ENCODE measurements around the gene NEK2.
"Not testable (repeated sequence)": the region's sequence is repeated elsewhere in the genome, so short reads cannot be mapped to it uniquely, and the experiment has no call there.

NEK2 gene

DNA sequence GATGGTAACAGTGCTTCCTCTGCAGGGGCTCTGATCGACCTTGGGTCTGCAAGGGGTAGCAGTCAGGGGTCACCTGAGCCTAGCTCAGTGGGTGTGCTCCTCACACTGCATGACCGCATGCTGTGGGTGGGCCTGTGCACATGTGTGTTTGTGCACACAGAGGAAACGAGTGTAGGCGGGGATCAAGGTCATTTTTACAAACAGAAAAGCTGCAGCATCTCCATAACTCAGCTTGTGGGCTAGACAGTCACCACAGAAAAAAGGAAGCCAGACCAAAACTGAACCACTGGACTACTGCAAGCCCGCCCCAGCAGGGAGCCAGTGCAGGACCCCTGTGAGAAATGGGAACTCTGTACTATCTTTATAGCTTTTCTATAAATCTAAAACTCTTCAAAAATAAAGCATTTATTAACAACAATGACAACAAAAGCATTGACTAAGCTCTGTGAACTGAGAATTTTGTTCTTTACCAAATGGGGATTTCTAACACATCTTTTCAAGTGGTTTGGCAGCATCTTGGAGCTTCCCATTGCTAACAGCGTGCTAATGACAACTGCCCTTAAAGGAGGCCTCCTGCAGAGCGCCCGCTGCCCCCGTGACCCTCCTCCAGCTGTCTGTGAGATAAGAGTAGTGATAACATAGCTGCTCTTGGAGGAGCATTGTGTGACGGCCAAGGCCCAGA, 19.9 kb upstream of the NEK2 start:
- no peak for DNase-seq (ENCODE audit: low read depth in 1 of 2, low spot score in 1 of 2)

DNA sequence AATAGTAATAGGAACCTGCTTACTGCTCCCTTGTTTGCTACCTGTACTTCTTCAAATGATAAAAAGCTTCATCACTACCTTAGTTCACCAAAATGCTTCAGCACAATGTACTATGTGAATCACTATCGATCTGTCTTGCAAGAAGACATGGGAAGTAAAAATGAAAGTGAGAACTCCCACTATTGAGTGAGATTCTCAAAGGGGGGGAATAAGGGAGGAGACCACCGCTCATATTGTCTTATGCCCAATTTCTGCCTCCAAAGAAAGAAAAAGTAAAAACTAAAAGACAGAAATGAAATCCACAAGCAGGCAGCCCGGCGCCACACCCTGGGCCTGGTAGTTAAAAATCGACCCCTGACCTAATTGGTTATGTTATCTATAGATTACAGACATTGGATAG, 18.5 kb upstream of the NEK2 start:
- DNase-seq (ENCODE audit: low read depth in 1 of 2, low spot score in 1 of 2), result not testable (repeated sequence)

DNA sequence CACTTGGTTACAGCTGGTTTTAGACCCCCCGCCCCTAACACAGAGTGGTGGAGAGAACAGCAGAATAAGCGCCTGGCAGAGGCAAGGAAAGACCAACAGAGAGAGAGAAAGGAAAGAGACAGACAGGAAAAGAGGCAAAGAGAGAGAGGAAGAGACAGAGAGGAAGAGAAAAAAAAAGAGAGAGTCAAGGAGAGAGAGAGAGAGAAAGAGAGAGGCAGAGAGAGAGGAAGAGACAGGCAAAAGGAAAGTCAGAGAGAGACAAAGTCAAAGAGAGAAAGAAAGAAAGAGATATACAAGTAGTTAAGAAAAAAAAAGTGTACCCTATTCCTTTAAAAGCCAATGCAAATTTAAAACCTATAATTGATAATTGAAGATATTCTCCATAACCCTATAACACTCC, 13.0 kb upstream of the NEK2 start:
- DNase-seq (ENCODE audit: low read depth in 1 of 2, low spot score in 1 of 2), result no peak

DNA sequence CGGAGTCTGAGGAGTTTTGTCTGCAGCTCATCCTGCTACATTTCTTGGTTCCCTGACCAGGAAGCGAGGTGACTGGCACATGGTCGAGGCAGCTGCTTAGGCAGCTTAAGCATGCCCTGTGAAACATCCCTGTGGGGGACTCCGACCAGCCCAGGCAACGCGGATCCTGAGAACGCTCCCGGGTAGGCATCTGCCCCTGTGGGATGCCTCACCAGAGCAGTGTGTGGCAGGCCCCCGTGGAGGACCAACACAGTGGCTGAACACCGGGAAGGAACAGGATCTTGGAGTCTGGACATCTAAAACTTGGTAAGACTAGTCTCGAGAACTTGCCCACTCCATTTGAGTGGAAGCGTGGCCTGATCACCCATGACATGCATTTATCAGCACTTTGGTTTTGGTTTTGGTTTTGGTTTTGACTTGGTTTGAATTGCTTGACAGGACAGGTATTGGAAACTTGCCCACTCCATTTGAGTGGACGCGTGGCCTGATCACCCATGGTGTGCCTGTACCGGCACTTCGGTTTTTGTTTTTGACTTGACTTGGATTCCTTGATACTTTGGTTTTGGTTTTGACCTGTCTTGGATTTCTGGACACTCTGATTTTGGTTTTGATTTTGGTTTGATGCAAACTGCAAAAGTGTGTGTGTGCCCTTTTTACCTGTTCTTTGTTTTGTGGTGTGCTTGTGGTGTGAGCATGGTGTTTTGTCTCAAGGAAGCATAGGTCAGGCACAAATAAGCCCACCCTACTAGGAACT, 12.2 kb upstream of the NEK2 start:
- DNase-seq (ENCODE audit: low read depth in 1 of 2, low spot score in 1 of 2), result no peak

DNA sequence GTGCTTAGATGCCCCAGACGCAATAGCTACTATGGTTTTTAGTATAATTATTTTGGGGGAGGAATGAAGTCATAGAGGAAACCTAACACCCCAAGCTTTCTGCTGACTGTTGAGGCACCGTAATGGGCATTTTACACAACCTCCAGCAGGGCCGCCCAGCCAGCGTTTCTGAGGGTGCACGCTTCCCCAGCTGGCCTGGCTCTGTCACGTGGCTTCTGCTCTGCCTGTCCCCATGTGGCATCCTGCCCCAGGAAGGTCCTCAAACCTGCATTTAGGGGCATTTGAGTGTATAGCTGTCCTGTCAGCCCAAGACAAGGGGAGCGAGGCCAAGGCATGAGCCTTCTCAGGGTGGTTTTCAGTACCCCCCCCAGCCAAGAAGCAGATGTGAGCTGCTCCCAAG, 10.4 kb upstream of the NEK2 start:
- no peak for DNase-seq (ENCODE audit: low read depth in 1 of 2, low spot score in 1 of 2)

DNA sequence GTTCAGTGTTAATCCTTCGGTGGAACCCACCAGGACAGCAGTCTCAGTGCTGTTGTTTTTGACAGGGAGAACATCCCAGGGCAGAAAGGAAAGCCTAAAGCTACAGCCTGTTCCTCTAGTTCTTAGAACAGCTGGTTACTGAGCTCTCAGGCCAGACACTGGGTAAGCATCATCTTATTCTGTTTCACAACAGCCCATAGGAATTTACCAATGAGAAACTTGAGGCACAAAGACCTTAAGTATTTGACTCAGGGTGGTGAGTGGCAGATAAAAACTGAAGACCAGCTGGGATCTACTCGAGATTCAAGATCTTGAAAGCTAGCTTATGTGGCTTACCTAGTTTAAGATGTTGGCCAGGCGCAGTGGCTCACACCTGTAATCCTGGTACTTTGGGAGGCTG, 9.4 kb upstream of the NEK2 start:
- DNase-seq (ENCODE audit: low read depth in 1 of 2, low spot score in 1 of 2), result no peak

DNA sequence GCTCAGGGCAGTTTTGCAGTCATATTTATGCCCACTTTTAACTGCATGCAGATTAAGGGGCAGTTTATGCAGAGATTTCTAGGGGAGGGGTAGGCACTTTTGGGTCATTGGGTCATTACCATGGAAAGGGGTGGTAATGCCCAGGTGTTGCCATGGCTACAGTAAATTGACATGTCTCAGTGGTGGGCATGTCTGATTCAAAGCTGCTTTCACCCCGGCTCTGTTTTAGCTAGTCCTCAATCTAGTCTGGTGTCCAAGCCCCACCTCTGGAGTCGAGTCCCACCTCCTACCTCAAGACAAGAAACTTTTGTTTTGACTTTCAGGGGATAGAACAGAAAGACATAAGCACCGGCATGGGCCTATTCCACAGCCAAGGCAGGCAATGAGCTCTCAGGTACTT, 8.9 kb upstream of the NEK2 start:
- no peak for DNase-seq (ENCODE audit: low read depth in 1 of 2, low spot score in 1 of 2)

DNA sequence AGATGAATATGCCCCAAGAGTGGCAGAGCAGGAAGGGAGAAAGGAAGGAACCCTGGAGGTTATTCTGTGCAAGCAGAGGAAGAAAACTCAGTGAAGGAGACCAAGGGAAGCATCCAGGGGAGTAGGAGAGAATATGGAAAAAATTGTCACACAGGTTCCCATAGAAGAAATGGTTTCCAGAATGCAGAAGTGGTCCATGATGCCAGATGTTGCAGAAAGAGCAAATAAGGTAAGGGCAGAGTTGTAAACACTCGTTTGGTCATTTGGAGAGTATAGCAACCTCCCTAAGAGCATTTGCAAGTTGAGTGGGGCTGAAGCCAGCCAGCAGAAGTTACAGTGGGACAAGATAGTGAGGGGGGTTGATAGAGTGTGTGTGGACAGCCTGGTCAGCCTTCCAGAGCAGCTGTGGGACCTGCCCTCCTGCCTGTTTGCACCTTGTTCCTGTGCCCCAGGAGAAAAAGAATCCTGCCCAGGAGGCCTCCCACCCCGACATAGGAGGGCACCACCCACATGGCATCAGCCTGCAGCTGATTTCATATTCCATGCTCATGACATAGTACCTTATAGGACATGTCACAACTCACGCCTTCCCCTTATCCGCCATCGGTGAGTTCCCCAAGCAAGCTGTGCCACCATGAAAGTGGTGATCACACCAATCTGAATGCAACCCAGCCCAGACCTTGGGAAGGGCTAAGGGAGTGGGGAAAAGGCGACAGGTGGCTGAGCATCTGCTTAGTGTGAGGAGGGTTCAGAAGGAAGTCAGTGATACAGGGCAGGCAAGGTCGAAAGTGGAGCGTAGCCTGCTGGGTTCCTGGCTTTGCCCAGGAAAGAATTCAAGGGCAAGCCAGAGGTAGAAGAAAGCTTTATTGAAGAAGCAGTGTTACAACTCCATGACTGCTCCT, 8.2 kb upstream of the NEK2 start:
- no peak for DNase-seq (ENCODE audit: low read depth in 1 of 2, low spot score in 1 of 2)

DNA sequence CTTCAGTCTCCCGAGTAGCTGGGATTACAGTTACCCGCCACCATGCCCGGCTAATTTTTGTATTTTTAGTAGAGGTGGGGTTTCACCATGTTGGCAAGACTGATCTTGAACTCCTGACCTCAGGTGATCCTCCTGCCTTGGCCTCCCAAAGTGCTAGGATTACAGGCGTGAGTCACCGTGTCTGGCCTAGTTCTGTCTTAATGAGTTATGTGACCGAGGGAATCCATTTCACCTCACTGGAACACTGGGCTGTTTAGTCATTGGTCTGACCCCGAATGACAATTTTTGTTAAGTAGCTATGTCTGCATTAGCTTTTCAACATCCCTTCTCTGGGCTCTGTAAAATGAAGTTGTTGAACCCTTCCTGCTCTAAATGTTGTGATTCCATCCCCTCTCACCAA, 6.8 kb upstream of the NEK2 start:
- not testable (repeated sequence) for DNase-seq (ENCODE audit: low read depth in 1 of 2, low spot score in 1 of 2)

DNA sequence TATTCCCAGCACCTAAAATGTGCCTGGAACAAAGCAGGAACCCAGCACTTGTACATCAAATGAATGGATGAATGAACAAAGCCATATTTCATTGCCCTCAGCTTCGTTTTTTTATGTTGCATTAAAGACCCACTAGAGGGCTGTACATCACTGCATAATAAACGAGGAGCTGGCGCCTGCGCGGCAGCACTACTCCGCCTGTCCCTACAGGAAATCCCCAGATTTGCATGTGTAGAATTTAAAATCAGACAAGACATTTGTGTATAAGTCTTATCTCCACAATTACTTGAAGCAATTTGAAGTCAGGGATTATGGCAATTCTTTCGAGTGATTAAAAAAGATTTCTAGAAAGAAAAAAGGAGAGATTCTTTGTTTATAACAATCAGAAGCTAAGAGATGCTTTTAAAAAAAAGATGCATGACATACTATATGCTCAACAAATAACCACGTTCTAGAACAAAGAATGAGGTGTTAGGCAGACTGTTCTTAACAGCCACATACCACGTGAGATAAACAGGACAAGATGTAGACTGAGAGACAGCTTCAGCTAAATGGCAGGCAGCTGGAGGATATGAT, 5.4 kb upstream of the NEK2 start:
- DNase-seq (ENCODE audit: low read depth in 1 of 2, low spot score in 1 of 2), result peak; percentile 48 to 53

DNA sequence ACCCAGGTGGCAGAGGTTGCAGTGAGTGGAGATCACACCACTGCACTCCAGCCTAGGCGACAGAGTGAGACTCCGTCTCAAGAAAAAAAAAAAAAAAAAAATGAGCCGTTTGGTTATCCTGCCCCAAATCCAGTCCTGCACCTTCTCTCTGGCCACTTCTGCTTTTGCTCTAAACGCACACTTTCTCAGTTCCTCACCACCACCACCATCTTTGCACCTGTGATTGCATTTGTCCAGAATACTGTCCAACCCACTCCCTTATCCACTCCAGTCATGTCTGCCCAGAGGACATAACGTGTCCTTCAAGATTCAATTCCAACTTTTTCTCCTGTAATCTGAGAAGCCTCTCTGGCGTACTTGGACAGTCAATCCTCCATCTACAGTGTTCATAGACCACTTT, 2.2 kb upstream of the NEK2 start:
- no peak for DNase-seq (ENCODE audit: low read depth in 1 of 2, low spot score in 1 of 2)

DNA sequence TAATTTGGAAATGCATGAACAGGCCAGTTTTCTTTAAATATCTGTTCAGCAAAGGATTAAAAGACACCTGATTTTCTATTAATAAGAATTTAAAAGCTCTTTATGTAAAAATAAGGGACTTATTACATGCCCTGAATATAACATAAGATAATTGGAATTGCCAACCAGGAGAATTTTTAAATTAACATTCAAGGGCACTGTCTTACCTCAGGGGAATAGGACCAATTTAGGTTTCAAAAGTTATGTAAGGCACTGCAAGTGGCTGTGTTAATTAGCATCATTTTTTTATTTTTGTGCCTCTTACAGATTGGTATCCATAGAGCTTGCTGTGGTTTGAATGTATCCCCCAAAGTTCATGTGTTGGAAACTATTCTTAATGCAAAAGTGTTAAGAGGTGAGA, 1.3 kb upstream of the NEK2 start:
- DNase-seq (ENCODE audit: low read depth in 1 of 2, low spot score in 1 of 2), result no peak

DNA sequence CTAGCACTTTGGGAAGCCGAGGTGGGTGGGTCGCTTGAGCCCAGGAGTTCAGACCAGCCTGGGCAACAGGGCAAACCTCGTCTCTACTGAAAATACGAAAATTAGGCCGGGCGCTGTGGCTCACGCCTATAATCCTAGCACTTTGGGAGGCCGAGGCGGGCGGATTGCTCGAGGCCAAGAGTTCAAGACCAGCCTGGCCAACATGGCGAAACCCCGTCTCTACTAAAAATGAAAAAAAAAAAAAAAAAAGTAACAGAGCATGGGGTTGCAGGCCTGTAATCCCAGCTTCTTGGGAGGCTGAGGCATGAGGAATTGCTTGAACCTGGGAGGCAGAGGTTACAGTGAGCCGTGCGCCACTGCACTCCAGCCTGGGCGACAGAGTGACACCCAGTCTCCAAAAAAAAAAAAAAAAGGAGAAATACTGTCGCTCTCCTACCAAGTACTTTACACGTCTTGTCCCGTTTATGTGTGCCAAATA, 724 bp upstream of the NEK2 start:
- no peak for DNase-seq (ENCODE audit: low read depth in 1 of 2, low spot score in 1 of 2)

DNA sequence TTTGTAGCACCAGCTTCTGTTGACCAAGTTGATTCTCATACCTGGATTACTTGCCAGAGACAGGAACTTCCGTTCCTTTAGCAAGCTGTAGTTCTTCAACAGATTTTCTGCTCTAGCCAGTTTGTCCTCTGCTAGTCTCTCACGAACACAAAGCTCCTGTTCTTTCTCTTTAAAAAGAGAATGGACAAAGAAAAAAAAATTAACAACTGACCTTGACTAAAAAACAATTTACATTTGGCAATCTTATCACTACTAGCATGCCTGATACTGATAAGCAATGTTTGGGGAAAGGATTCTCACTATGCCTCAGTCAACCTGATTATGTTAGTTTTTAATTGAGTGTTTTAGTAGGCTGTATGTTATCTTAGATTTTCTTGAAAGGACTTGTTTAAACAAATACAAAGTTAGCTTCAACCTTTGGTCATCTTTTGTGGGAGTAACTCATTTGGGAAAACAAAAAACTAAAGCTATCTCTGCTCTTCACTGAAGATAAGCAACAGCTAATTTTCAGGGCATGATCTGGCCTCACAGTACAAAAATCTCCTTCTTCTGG, 8.3 kb downstream of the NEK2 start:
- DNase-seq (ENCODE audit: low read depth in 1 of 2, low spot score in 1 of 2), result no peak

DNA sequence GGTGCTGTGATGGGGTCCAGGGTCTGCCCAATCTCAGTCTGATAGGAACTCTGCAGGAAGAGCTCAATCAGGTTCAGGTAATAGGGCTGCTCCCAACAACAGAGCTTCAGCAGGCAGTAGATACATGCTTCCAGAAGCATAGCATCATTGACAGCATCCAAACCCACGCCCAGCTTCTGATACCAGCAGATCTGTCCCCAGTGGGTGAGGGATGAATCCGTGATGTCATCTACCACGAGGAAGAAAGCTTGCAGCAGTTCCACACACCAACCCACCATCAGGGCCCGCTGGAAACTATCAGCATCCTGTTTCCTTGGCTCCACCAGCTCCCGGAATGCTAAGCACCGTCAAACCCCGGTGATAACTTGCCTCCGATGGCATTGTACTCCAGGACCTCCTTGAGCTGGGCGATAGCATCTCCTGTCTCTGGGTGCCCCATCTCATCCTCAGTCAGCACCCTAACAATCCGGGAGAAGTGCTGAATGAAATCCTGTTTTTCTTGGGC, 14.7 kb downstream of the NEK2 start:
- no peak for DNase-seq (ENCODE audit: low read depth in 1 of 2, low spot score in 1 of 2)

DNA sequence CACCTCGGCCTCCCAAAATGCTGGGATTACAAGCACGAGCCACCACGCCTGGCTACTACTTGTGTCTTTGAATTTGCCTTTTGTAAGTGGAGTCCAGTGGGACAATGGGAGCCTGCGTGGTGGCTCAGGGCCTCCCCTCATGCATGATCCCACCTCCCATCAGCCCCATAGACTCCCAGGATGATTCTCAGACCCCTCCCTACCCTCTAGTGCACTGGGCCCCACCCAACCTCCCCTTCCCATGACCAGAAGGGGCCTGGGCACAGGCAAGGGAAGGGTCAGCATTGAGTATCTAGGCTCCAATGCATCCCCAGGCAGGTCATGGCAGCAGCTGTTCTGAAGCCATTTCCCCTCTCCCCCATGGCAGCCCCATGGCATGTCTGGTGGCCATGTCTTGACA, 18.7 kb downstream of the NEK2 start:
- DNase-seq (ENCODE audit: low read depth in 1 of 2, low spot score in 1 of 2), result no peak

DNA sequence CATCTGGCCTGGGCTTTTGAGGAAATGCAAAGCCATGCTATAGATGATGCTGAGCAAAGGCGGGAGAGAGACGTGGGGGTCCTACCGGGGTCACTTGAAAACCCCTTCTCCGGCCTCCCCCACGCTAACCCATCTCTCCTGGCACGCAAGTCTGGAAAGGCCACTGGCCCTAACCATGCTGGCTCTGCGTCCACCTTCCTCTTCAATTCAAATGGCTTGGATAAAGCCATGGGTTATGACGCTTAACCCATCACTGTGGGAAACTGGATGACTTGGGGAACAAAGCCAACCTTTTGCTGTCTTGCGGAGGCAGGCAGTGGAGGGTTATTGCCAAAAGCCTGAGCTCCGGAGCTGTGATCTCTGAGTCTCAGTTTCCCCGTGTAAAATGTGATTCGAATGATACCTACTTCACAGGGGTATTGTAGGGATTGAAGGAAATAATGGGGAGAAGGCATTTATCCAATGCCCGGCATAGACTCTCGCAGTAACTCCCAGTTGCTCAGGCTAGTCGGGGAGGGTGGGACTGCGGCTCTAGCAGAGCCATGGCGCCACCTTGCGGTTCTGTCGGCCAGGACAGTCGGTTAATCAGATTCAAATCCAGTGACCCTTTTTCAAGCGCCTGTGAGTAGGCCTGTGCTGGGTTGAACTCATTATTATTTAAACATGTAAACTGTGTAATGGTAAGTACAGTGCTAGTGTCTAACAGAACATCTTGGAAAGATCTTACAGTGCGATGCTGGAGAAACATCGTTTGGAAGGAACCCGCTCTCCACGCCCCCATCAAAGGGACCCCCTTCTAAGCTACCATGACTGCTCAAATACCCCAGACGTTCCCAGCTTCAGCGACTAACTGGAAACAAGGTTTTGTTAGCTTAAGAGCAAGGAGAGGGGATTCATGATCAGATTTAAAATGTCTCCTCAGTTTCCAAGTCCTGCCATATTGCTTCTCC, 20.3 kb downstream of the NEK2 start:
- peak; percentile 66 to 73 for DNase-seq (ENCODE audit: low read depth in 1 of 2, low spot score in 1 of 2)

DNA sequence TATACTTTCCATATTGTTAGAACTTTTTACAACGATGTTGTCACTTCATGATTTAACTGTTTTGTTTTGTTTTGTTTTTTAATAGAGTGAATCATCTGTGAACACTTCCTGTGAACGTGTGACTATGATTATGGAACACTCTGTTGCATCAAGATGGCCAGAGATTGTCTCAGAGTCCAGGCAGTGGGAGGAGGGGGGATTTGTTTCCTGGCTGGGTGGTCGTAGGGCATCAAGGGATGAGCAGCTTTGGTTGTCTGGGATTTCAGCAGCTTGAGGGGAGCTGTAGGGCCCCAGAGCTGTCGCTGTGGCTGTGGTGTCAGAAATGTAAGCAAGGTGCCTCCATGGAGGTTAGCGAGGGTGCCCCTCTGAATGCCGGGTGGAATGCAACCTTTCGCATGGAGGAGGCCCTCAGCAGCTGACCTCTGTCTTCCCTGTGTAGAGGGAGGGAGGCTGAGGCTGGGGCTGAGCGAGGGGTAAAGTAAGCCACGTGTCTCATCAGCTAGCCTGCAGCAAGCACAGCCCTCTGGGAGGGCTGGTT, 21.4 kb downstream of the NEK2 start:
- no peak for DNase-seq (ENCODE audit: low read depth in 1 of 2, low spot score in 1 of 2)

DNA sequence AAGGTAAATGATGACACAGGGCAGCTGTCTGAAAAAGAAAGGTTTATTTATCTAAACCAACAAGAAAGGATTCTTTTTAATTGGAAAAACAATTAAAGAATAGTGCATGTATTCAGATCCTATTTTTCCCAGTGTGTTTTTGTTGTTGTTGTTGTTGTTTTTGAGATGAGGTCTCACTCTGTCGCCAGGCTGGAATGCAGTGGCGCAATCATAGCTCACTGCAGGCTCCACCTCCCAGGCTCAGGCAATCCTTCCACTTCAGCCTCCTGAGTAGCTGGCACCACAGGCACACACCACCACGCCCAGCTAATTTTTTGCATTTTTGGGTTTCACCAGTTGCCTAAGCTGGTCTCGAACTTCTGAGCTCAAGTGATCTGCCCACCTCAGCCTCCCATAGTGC, 22.1 kb downstream of the NEK2 start:
- DNase-seq (ENCODE audit: low read depth in 1 of 2, low spot score in 1 of 2), result no peak

DNA sequence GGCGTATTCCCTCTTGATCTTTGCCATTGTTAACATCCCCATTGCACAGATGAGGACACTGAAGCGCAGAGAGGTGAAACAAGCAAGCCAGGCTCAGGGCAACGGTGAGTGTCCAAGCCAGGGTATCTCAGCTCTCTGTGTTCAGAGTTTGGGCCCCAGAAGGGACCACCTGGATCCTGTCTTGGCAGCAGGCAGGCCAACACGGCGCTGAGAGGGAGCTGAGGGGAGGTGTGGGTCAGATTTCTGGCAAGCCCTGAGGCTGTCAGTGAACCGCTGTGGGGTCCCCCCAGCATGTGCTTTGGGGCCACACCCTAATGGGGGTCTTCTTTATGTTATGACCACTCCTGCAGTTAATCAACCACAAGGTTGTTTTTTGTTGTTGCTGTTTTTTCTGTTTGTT, 23.1 kb downstream of the NEK2 start:
- no peak for DNase-seq (ENCODE audit: low read depth in 1 of 2, low spot score in 1 of 2)

Measured in stimulated activated CD4-positive, alpha-beta T cell treated with anti-CD3 and anti-CD28 coated beads, Interleukin-15, amount 100 ng/mL, for 1 hour (primary cell).